ENCODE results near the gene SLC43A3.

GRCh38 chr11:57399972-57400578 is 26.8 kb downstream of the SLC43A3 start:
- no peak for TF ChIP-seq POLR2A (IDR thresholded peaks at IDR 0.05)
- TF ChIP-seq EP300 (IDR thresholded peaks at IDR 0.05) = no peak
- TF ChIP-seq POLR2AphosphoS5 (IDR thresholded peaks at IDR 0.05) = no peak
- TF ChIP-seq CTCF (IDR thresholded peaks at IDR 0.05) = no peak
